ENCODE results near the gene TSPAN18. TPM values are rescaled to one million over a fixed set of nuclear protein-coding genes. Genes with fewer than 3 reads are reported as not detected.

The TSPAN18 gene
- total RNA-seq, 1 donor from 2014 or later, result 38.4 TPM

DNA sequence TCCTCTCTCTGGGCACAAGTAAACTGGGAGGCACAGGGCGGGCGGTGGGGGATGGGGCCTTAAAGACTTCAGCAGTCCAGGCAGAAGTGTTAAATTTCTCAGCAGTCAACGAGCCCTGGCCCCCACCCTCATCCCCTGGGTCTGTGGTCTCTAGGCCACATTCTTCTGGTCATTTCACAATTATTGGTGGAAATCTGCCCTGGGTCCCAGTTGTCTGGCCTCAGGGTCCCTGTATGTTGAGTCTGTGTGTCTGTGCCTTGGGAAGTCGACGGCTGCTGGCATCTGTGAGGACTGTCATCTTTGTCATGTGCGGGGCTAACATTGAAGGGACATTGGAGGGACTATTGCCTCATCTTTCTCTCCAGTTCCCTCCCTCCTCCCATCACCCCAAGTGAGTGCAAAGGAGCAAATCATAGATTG lies 1.7 kb downstream of the TSPAN18 start:
- peaks cover 33% of the 10 kb centered on the region for H3K27me3 ChIP-seq (ENCODE audit: low read depth)
- TF ChIP-seq, protein P1, sequence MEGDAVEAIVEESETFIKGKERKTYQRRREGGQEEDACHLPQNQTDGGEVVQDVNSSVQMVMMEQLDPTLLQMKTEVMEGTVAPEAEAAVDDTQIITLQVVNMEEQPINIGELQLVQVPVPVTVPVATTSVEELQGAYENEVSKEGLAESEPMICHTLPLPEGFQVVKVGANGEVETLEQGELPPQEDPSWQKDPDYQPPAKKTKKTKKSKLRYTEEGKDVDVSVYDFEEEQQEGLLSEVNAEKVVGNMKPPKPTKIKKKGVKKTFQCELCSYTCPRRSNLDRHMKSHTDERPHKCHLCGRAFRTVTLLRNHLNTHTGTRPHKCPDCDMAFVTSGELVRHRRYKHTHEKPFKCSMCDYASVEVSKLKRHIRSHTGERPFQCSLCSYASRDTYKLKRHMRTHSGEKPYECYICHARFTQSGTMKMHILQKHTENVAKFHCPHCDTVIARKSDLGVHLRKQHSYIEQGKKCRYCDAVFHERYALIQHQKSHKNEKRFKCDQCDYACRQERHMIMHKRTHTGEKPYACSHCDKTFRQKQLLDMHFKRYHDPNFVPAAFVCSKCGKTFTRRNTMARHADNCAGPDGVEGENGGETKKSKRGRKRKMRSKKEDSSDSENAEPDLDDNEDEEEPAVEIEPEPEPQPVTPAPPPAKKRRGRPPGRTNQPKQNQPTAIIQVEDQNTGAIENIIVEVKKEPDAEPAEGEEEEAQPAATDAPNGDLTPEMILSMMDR (IDR thresholded peaks at IDR 0.05), result no peak
- H3K27ac ChIP-seq, result no peak overlapping the region
- no peaks in the 10 kb centered on the region for H3K9me3 ChIP-seq
- no peaks in the 10 kb centered on the region for H3K36me3 ChIP-seq
- H3K4me1 ChIP-seq, result peaks cover 43% of the 10 kb centered on the region
- intact Hi-C loops (cut with DNase I), result no loop called here
- ATAC-seq, result no peak
- H3K4me3 ChIP-seq, result peak overlapping the region; percentile 68
- DNase-seq, result no peak

DNA sequence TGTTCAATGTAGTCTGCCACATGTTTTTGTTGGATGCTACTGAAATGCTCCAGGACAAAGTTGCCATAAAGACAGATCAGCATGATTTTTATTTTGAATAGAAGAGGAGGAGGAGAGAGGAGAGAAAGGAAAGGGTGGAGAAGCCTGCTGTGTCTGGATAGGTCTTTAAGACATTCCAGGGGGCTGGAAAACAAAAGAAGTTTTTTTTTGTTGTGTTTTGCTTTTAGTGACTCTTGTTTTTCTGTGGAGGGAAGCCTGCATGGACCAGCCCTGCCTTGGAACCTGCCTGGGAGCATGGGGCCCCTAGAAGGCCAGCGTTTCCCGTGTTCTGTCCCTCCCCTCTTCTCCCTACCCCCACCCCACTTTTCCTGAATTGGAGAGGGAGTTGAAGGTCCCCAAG lies 2.3 kb downstream of the TSPAN18 start:
- Histone ChIP-seq H3K4me1 (peaks cover 43% of the 10 kb centered on the region), H3K27me3 (ENCODE audit: low read depth) (peaks cover 33% of the 10 kb centered on the region), H3K36me3 (no peaks in the 10 kb centered on the region), H3K4me3 (no peak overlapping the region), H3K27ac (peak overlapping the region; percentile 18), H3K9me3 (no peaks in the 10 kb centered on the region)
- TF ChIP-seq, protein P1 (IDR thresholded peaks at IDR 0.05), result no peak
- no peak for DNase-seq
- no peak for ATAC-seq
- intact Hi-C loops (cut with DNase I), result no loop called here

DNA sequence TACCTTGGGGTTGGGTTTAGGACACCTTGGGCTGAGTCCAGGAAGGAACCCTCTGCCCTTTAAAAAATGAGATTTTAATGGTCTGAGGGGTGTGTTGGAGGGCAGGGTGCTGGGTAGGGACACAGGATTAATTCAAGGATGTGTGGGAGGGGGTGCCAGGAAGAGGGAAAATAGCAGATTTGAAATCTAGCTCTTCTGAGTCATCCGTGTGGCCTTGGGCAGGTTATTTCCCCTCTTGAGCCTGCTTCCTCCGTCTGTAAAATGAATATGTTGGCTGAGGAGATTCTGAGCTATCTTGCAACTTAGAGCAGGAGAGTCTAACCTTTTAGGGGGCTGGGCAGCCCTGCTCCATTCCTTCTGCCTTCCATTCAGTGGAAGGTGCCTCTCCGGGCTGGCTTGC lies 3.0 kb downstream of the TSPAN18 start:
- H3K4me1 ChIP-seq, result peaks cover 43% of the 10 kb centered on the region
- TF ChIP-seq, protein P1 (IDR thresholded peaks at IDR 0.05), result no peak
- intact Hi-C loops (cut with DNase I), result no loop called here
- peaks cover 33% of the 10 kb centered on the region for H3K27me3 ChIP-seq (ENCODE audit: low read depth)
- H3K36me3 ChIP-seq, result no peaks in the 10 kb centered on the region
- no peak overlapping the region for H3K4me3 ChIP-seq
- no peaks in the 10 kb centered on the region for H3K9me3 ChIP-seq
- H3K27ac ChIP-seq, result peak overlapping the region; percentile 18
- DNase-seq (no peak), ATAC-seq (no peak)

DNA sequence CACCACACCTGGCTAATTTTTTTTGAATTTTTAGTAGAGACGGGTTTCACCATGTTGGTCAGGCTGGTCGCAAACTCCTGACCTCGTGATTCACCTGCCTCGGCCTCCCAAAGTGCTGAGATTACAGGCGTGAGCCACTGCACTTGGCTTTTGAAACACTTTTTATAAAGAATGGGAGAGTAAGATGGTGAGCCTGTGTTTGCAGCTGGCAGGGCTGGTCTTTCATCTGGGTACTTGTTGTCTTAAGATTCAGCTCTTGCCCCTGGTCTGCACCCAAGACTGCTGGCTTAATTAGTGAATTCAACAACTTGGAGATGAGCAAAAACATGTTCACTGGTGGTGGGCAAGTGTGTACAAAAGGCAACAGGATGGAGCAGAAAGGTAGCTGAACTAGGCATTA lies 4.0 kb downstream of the TSPAN18 start:
- Histone ChIP-seq H3K36me3 (no peaks in the 10 kb centered on the region), H3K4me3 (no peak overlapping the region), H3K27ac (no peak overlapping the region), H3K27me3 (ENCODE audit: low read depth) (peaks cover 32% of the 10 kb centered on the region), H3K9me3 (no peaks in the 10 kb centered on the region), H3K4me1 (peaks cover 37% of the 10 kb centered on the region)
- DNase-seq, result no peak
- intact Hi-C loops (cut with DNase I), result no loop called here
- ATAC-seq, result no peak
- TF ChIP-seq, protein P1 (IDR thresholded peaks at IDR 0.05), result no peak

DNA sequence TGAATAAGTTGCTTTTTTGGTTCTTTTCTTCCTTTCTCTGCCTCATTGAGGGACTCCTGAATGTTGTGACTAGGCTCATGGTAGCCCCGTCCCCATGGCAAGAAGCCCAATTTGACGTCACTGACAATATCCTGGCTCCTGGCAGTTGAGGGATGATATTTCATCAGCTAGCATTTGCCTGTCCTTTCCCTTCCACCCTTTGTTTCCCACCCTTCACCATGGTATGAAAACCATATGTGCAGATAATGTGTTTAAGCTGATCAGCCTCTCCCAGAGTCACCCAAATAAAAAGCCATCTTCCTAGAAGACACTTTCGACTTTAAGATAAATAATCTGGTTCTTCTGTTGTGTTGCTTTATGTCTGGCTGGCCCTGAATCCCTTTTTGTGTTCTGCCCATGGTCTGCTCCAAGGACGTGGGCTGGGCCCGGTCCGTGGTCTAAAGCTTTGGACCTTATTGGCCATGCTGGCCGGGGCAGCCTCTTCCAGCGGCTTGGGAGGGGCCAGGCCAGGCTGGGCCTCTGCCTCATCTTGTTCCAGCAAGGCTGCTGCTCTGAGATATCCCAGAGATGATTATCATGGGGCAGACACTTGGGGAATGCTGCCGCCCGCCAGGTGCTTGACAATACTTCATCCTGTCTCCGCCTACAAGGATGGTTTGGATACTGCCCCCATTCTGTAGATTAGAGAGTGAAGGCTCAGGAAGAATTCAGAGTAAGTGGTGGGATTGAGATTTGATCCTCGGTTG lies 5.1 kb downstream of the TSPAN18 start:
- DNase-seq, result no peak
- Histone ChIP-seq H3K27me3 (ENCODE audit: low read depth) (peaks cover 27% of the 10 kb centered on the region), H3K27ac (no peak overlapping the region), H3K9me3 (no peaks in the 10 kb centered on the region), H3K4me3 (no peak overlapping the region), H3K36me3 (no peaks in the 10 kb centered on the region), H3K4me1 (peaks cover 29% of the 10 kb centered on the region)
- TF ChIP-seq, protein P1 (IDR thresholded peaks at IDR 0.05), result no peak
- no peak for ATAC-seq
- intact Hi-C loops (cut with DNase I), result no loop called here

Measured in lower lobe of right lung (tissue), 2 donors.